Endothelial cell of umbilical vein (primary cell): ENCODE data around the gene CGRRF1. TPM values are rescaled to one million over a fixed set of nuclear protein-coding genes. Genes with fewer than 3 reads are reported as not detected.

ENCODE experiments used
- BruUV-seq: library from RNA; stranded (reverse); fragments of 400-500 nt; replicated peaks from 2 replicates; lab custom pipeline; 2021; lab: Mats Ljungman, UMichigan
- CTCF ChIA-PET: fragments of 300-600, 350-600 bp; sonication (Branson Sonifier 250); formaldehyde crosslinking; loops from one replicate; lab custom pipeline; 2021; ENCODE audit warnings: antibody characterized with exemption, inconsistent platforms; lab: Charles Lee
- POLR2A ChIA-PET: fragments of 300-600, 350-600 bp; sonication (Branson Sonifier 250); formaldehyde crosslinking; loops from one replicate; lab custom pipeline; 2021; ENCODE audit warnings: antibody characterized with exemption, inconsistent platforms; lab: Charles Lee
- DNase-seq: peaks from one replicate; pipeline ENCODE4 v3.0.0-alpha.2; 2011; ENCODE audit warnings: low read depth, low spot score
- FAIRE-seq: peaks from 2 replicates; lab custom pipeline; 2011; peaks lifted over from hg19 to GRCh38; lab: Jason Lieb, UNC
- H2AFZ ChIP-seq: 2 replicates; pipeline ENCODE4 v1.6.0; 2012; ENCODE audit warnings: low read depth, low read length, control low read depth, inconsistent platforms
- H3K27ac ChIP-seq: 2 replicates; pipeline ENCODE4 v1.5.1; 2011; ENCODE audit warnings: low read depth, mild to moderate bottlenecking, control low read depth, low read length, moderate library complexity; ENCODE audit not compliant: insufficient read depth
- H3K27me3 ChIP-seq, 2 experiments: 2 replicates each; pipeline versions ENCODE4 v1.6.0 to v1.6.1; 2011; ENCODE audit warnings: low read length in 2 of 2, mixed read lengths in 1 of 2; ENCODE audit not compliant: control insufficient read depth in 2 of 2, insufficient read depth in 2 of 2
- H3K36me3 ChIP-seq, 2 experiments: 2 replicates in 1 of 2; 3 replicates in 1 of 2; pipeline ENCODE4 v1.5.1; 2011; ENCODE audit warnings: low read length in 2 of 2, mild to moderate bottlenecking in 1 of 2, moderate library complexity in 1 of 2; ENCODE audit not compliant: control insufficient read depth in 2 of 2, insufficient read depth in 2 of 2; ENCODE audit errors: extremely low read depth in 1 of 2
- H3K4me1 ChIP-seq: 3 replicates; pipeline ENCODE4 v1.5.1; 2011; ENCODE audit warnings: mild to moderate bottlenecking, low read length; ENCODE audit not compliant: control insufficient read depth, insufficient read depth; ENCODE audit errors: extremely low read depth
- H3K4me2 ChIP-seq: 2 replicates; pipeline ENCODE4 v1.6.1; 2011; ENCODE audit warnings: low read length, control low read depth, mixed read lengths; ENCODE audit not compliant: insufficient read depth
- H3K4me3 ChIP-seq, 3 experiments: fragments of 200-600 bp in 1 of 3; sonication (generic), shearing (Covaris generic) in 1 of 3; replicated peaks in 1 of 3; 2 replicates each; pipeline ENCODE4 v1.5.1; 2011 to 2016; ENCODE audit warnings: control low read depth in 3 of 3, low read length in 3 of 3, mild to moderate bottlenecking in 2 of 3, inconsistent platforms in 1 of 3, low read depth in 1 of 3, moderate library complexity in 1 of 3; ENCODE audit not compliant: insufficient read depth in 1 of 3
- H3K79me2 ChIP-seq: 2 replicates; pipeline ENCODE4 v1.6.0; 2012; ENCODE audit warnings: low read length, inconsistent platforms; ENCODE audit not compliant: control insufficient read depth, insufficient read depth
- H3K9ac ChIP-seq: replicated peaks from 2 replicates; pipeline ENCODE3; 2011; ENCODE audit warnings: low read length, control low read depth; ENCODE audit not compliant: insufficient read depth; ENCODE audit errors: extremely low read depth
- H3K9me1 ChIP-seq: replicated peaks from 3 replicates; pipeline ENCODE4 v1.6.0; 2011; ENCODE audit warnings: mild to moderate bottlenecking, low read length; ENCODE audit not compliant: control insufficient read depth, insufficient read depth; ENCODE audit errors: extremely low read depth
- H3K9me3 ChIP-seq: replicated peaks from 2 replicates; pipeline ENCODE4 v1.5.1; 2012; ENCODE audit warnings: low read length, inconsistent platforms; ENCODE audit not compliant: control insufficient read depth, insufficient read depth
- H4K20me1 ChIP-seq: replicated peaks from 2 replicates; pipeline ENCODE3; 2011; ENCODE audit warnings: mild to moderate bottlenecking, low read length; ENCODE audit not compliant: control insufficient read depth, insufficient read depth; ENCODE audit errors: extremely low read depth
- EZH2 ChIP-seq: IDR thresholded peaks from 2 replicates; pipeline ENCODE4 v1.6.1; 2012; ENCODE audit warnings: borderline replicate concordance, low read depth, mild to moderate bottlenecking, moderate library complexity, low read length, inconsistent platforms; ENCODE audit not compliant: severe bottlenecking
- FOS ChIP-seq: IDR thresholded peaks from 2 replicates; pipeline ENCODE4 v1.6.1; 2011; ENCODE audit warnings: mild to moderate bottlenecking, low read length, moderate library complexity, borderline replicate concordance; ENCODE audit not compliant: insufficient read depth
- GATA2 ChIP-seq: IDR thresholded peaks from 2 replicates; pipeline ENCODE4 v1.7.0; 2011; ENCODE audit warnings: low read depth, mild to moderate bottlenecking, moderate library complexity, mixed read lengths, low read length; ENCODE audit not compliant: insufficient read length, insufficient read depth
- JUN ChIP-seq: IDR thresholded peaks from 2 replicates; pipeline ENCODE4 v1.6.1; 2011; ENCODE audit warnings: borderline replicate concordance, low read depth; ENCODE audit not compliant: insufficient read length, insufficient read depth
- MAX ChIP-seq: IDR thresholded peaks from 2 replicates; pipeline ENCODE4 v1.6.1; 2011; ENCODE audit not compliant: insufficient read depth, insufficient read length
- MYC ChIP-seq: IDR thresholded peaks from one replicate; pipeline ENCODE4 v1.6.1; 2011; ENCODE audit warnings: mild to moderate bottlenecking, low read depth, low read length
- POLR2AphosphoS5 ChIP-seq: IDR thresholded peaks from 2 replicates; pipeline ENCODE4 v1.6.1; 2012; ENCODE audit warnings: low read depth, mild to moderate bottlenecking, control low read depth, low read length, moderate library complexity; ENCODE audit not compliant: insufficient read depth
- dilution Hi-C: fragments of 300-500 bp; cut with MboI; formaldehyde crosslinking; loops from one replicate; pipeline ENCODE4 v1.15.0; 2019; ENCODE audit warnings: low sequenced_read_pairs; ENCODE audit not compliant: extremely low pct_ligation_motif_present
- intact Hi-C: fragments of 100-400 bp; cut with micrococcal nuclease; formaldehyde crosslinking; loops from one replicate; pipeline ENCODE4 v1.10.0; 2022
- polyA plus RNA-seq, 4 experiments: library from polyadenylated mRNA; depleted of rRNA in 3 of 4; stranded (reverse) in 3 of 4; unstranded in 1 of 4; fragments of >200 nt; gene quantifications; 2 replicates each; pipeline versions ENCODE4 v1.2.1 to v1.2.3, GENCODE V29; 2011 to 2012; ENCODE audit warnings: missing spikeins in 1 of 4
- total RNA-seq: library from RNA; stranded (reverse); gene quantifications from 2 replicates; pipeline ENCODE4 v1.2.3, GENCODE V29; 2021

The CGRRF1 gene
- total and polyA plus RNA-seq, 2 donors (not counting 3 experiments of a cell fraction or from before 2014, with no cell fraction given): 6.6 to 15.7 TPM

DNA sequence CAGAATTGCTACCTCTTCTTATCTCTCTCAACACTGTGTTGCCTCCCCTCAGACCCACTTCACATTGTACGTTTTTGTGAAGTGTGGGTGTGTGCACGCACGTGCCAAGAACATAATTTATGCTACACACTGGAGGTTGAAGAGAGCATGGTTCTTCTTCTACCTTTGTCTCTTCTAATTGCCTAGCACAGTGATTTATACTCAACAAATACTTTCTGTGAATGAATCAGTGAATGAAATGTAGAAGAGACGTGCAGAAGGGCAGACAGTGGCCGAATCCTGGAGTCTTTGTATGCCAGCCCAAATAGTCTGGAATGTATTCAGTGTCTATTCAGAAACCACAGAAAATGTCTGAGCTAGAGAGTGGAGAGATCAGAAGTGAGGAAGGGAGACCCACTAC is 52.6 kb downstream of the CGRRF1 start:
- BruUV-seq: no TSS peak
- no peak overlapping the region for H3K9ac ChIP-seq
- no peaks in the 10 kb centered on the region for H3K27me3 ChIP-seq
- peaks cover 11% of the 10 kb centered on the region for H3K79me2 ChIP-seq
- H3K9me1 ChIP-seq: no peaks in the 10 kb centered on the region
- H2AFZ ChIP-seq: no peak overlapping the region
- no peaks in the 10 kb centered on the region for H4K20me1 ChIP-seq
- CTCF ChIA-PET: interaction anchor here (0.8 to 8.5 kb wide), 4 partner anchors 129 to 241 kb away, joined by 3 to 286 read pairs (median 38); no protein-coding TSS in a partner anchor
- POLR2A ChIA-PET: no interaction called here
- FAIRE-seq (no peak), DNase-seq (no peak)
- H3K4me1 ChIP-seq: peaks cover 10% of the 10 kb centered on the region
- no peak for TF ChIP-seq GATA2
- TF ChIP-seq EZH2: no peak
- TF ChIP-seq FOS: no peak
- no peak for TF ChIP-seq POLR2AphosphoS5
- TF ChIP-seq JUN: no peak
- TF ChIP-seq MAX: no peak
- TF ChIP-seq MYC: no peak
- H3K4me2 ChIP-seq: no peak overlapping the region
- H3K27ac ChIP-seq: no peak overlapping the region
- intact Hi-C loops (no loop called here), dilution Hi-C loops (no loop called here)
- no peaks in the 10 kb centered on the region for H3K9me3 ChIP-seq
- no peaks in the 10 kb centered on the region for H3K36me3 ChIP-seq
- no peak overlapping the region for H3K4me3 ChIP-seq
